GM19467 (cell line): ENCODE data around the gene TSN.
A peak's percentile ranks its signal among the peaks of the same experiment; 100 is the strongest.
"Not testable (repeated sequence)": the region's sequence is repeated elsewhere in the genome, so short reads cannot be mapped to it uniquely, and the experiment has no call there.

Experiments used
- ATAC-seq: cut with Tn5 transposase; IDR thresholded peaks from one replicate; pipeline ENCODE4 v1.9.1; 2021; ENCODE audit warnings: mild to moderate bottlenecking, moderate library complexity; ENCODE audit not compliant: unreplicated experiment

The TSN gene

DNA sequence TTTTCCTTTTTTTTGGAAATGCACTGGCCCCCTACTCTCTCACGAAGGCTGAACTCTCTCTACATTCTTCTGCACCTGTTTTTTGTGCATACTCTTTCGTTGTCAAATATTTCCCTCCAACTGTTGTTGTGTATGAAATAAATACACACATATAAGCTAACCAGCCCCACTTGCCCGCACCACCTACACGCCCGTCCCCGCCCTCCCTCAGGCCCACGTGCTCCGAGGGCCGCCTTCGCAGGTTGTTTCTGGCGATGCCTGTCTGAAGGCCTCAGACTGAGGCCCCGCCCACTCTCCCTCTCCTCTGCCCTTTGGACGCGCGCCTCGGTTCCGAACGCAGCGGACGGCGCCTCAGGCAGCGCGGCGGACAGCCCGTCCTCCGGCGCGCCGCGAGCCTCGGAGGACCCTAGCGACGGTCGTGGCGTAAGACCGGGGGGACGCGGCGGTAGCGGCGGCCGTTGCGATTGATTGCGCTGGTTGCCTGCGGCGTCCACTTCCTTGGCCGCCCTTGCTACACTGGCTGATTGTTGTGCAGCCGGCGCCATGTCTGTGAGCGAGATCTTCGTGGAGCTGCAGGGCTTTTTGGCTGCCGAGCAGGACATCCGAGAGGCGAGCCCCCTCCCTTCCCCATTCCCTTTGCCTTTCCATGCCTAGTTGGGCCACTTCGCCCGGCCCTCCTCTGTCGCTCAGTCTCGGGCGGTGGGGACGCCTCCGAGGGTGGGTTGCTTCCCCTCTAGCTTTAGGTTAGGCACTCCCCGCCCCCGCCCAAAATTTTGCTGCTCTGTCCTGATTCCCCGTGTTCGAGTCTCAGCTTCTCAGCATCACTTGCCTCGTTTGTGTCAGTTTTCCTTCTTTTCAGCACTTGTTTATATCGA lies at the start of gene TSN:
Gene TSN, plus strand, starts transcription at position 415 of the 875 bp plus-strand sequence. Its CDS starts 129 bp downstream, at position 544.
- peak; percentile 100 for ATAC-seq

DNA sequence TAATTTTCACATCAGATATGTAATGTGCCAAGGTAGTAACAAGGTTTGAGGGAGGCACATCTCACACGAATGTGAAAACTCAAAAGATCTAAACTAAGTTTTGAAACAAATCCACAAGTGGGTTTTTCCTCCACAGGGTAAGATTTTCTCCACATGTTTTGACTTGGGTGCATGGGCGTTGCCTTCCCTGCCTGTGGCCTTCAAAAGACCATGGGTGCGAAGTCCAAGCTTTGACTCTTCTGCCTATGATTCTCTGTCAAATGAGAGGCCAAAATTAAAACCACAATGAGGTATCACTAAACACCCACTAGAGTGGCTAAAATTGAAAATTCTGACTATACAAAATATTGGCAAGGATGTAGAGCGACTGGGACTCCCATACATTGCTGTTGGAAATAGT lies 49.5 kb upstream of the TSN start:
- ATAC-seq, result no peak

DNA sequence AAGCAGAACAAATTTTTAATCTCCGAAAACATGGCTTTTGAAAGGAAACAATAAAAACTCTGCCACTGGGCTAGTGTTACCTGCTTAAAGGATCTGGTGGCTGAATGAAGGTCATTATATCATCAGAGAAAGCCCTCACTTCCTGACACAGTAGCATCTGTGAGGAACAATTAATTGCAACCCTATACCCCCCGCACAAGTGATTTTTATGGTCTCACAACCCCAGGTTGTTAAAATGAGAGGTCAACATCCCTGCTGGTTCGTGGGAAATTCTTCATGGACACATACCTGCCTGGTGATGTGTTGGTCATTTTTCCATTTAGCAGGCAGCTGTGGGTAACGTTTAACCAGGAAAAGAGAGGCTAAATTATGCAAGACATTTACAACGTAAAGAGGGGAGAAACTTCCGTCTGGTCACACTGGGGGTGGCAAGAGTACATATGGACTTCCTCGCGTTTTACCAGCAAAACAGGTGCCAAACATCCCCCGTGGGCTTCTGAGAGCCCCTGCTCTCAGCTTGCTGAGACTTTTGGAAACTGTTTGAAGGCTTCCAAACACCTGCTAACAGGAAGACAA lies 48.0 kb upstream of the TSN start:
- no peak for ATAC-seq

DNA sequence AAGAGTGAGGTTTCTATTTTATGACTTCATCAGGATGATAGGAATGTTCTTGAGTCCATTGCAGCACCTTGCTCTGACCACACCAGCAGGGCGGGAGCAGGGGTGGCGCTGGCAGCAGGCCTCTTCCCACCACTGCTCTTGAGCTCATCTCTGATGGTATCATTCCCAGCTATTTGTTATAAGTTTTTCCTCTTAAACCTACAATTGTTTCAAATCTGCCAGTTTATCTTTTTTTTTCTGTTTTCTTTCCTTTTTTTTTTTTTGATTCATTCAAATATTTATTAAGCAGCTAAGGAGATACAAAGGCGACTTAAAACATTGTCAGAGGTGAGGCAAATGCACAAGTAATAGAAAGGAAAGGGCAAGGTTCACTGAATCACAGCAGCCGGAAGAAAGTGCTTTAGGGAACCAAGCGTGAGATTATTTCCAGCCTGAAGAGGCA lies 47.5 kb upstream of the TSN start:
- ATAC-seq, result no peak

DNA sequence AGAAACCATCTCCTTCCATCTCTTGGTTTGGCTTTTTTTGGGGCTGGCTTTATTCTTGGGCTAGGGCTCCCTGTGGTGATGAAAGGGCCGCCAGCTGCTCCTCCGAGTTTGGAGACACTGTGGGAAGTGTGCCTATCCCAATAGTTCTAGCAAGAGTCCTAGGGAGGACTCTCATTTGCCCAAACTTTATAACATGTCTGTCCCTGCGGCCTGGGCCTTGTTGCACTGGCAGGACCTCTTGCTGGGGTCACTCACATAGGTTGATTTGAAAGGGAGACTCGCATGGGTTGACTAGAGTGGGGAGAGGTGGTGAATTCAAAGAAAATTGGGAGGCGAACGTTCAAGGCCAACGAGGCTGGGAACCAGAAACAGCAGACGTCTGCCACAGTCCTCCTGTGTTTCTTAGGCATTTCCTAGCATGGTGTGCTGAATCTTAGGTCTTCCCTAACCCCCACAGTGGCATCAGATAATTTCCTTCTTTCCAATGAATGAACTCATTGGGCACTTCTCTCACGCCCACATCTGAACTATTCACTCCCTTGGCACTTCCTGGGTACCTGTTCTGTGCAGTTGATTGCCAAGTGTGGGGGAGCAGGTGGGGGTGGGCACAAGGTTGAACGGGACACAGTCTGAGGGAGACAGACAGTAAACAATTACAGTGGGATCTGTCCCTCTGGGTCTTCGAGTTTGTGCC lies 45.5 kb upstream of the TSN start:
- no peak for ATAC-seq

DNA sequence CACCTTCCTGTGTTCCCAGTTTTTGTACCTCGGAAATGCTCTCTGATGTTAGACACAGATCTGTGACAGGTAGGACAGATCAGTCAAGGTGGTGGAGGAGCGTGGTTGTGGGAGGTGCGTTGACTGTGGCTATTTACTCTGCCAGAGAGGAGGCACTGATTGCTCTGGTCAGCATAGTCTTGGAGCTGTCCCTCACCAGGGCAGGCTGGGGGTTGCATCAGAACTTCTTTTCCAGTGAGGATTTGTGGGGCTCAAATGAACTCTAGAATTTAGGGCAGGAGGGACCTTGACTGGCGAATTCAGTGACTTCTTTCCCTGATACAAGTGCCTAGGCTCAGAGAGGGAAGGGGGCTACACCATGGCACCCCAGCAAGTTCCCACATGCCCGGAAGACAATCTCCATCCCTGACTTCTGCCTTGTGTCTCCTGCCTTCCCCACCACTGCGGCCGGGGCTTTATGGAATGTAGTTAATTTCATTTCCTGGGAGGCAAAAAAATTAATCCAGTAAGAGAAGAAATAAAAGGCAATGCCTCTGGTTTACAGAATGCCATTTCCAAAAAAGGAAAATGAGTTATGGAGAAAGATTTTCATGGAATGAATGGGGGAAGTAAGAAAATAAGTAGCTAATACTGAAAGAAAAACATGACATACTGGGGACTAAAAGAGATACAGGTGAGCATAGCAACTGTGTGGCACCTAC lies 44.8 kb upstream of the TSN start:
- ATAC-seq, result no peak

DNA sequence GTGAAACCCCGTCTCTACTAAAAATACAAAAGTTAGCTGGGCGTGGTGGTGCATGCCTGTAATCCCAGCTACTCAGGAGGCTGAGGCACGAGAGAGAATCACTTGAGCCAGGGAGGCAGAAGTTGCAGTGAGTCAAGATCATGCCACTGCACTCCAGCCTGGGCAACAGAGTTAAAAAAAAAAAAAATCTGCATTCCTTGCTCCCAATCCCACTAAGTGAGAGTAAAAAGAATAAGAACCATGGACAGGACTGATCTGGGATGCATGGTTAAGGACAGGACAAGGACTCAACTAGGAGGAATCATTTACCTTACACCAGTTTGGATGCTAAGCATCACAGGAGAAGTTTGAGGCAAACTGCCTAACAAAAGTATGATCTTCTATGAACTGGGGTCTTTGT lies 44.0 kb upstream of the TSN start:
- not testable (repeated sequence) for ATAC-seq

DNA sequence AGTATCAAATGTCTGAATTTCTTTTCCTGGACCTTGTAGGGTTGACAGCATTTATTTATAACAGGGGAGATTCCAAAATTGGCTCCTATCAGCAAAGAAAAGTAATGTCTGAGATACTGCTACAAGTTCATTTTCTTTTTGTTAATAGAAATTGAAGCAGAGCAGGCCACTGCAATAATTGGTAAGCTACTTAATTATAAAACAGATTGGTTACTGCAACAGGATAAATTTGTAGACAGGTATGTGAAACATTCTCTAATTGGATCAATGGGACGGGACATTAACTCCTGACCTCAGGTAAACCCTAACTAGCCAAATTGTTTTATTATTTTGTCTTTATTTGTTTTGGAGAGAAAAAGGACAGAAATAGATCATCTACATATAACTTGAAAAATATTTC lies 39.3 kb upstream of the TSN start:
- ATAC-seq, result no peak

DNA sequence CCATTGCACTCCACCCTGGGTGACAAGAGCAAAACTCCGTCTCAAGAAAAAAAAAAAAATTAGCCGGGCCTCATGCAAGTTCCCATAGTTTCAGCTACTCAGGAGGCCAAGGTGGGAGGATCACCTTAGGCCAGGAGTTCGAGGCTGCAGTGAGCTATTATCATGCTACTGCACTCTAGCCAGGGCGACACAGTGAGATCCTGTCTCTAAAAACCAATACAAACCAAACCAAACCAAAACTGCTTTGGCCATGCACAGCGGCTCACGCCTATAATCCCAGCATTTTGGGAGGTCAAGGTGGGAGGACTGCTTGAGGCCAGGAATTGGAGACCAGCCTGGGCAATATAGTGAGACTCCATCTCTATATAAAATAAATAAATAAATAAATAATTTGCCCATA lies 37.9 kb upstream of the TSN start:
- ATAC-seq, result no peak

DNA sequence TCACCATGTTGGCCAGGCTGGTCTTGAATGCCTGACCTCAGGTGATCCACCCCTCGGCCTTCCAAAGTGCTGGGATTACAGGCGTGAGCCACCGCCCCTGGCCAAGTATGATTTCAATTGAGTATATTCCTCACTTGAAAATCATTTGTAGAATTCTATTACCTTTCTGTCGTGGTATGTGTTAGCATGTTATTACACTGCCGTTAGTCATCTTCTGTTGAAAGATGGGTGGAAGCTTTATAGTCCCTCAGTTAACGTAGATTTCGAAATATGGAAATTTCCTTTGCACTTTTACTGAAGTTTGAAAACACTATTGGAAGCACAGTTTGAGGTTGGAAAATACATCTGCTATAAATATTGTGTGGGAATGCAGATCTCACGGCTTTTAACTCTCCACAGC lies 33.5 kb upstream of the TSN start:
- ATAC-seq, result no peak

DNA sequence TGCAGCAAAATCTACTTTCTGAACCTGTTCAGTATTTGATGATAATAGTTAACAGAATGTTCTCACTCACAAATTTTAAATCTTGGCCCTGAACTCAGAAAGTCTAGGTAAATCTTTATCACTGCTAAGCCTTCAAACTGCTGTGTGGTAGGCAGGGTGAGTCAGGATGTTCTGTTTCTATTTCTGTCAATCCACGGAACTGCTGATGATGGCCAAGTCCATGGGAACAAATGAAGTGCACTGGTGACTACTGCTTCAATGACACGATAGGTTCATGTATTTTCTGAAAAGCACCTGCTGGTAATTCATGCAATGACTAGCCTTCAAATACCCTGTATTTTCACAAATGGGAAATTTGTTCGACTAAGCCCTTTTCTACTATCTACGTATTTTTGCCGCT lies 33.0 kb upstream of the TSN start:
- no peak for ATAC-seq

DNA sequence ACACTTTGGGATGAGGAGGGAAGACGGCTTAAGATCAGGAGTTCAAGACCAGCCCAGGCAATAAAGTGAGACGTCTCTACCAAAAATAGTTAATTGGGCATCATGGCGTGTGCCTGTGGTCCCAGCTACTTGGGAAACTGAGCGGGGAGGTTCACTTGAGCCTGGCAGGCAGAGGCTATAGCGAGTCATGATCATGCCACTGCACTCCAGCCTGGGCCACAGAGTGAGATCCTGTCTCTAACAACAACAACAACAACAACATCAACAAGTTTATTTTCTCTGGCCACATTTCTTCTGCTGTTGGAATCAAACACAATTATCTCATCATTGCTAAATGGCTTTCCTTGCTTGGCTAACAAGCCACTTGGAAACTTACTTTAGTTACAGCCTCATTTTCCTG lies 32.1 kb upstream of the TSN start:
- no peak for ATAC-seq

DNA sequence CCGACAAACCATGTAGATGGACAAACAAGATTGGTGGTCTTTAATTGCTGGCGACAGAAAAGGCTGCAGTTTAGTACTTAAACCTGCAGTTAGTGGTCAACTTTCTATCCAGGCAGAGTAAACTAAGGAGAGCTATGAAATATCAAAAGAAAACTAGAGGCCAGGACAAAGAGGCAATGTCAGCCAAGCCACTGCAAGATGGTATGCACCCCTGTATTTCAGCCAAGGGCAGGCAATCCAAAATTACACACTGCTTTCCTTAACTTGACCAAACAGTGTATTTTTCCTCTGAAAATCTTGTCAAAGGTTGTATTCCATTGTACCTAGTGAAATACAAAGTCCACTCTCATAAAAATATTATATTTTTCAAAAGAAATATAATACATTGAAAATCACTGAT lies 28.1 kb upstream of the TSN start:
- ATAC-seq, result no peak

DNA sequence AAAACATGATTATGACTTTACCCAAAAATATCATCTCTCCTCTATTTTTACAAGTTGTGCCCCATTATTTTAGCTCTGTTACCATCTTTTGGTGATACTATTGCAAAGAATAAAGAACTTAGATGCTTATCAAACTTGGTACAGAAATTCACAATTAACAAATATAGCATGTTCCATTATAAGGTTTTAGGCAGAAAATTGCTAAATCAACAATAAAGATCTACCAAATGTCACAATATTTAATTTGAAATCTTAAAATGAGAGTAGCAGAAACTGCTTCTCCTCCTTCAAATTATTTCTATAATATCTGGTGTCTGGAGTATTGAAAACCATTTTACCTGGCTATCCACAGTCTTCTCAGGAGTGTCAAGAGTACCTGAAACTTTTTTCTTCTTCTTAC lies 27.5 kb upstream of the TSN start:
- no peak for ATAC-seq

DNA sequence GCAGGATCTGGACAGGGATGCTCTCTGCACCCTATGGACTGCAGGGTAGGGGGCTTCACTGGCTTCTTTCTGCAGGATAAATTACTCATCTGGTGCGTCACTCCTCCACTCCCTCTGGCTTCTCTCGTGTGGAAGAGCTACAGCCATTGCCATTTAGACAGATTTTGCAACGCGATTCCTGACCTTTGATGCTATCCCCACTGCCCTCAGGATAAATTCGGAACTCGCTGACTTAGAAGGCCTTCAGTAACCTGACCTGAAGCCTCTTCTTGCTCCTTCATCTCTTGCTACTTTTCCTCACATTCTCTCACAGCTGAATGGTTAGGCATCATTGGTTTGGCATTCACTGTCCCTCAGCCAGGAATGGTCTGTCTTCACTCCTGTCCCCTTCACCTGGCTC lies 24.1 kb upstream of the TSN start:
- ATAC-seq, result no peak

DNA sequence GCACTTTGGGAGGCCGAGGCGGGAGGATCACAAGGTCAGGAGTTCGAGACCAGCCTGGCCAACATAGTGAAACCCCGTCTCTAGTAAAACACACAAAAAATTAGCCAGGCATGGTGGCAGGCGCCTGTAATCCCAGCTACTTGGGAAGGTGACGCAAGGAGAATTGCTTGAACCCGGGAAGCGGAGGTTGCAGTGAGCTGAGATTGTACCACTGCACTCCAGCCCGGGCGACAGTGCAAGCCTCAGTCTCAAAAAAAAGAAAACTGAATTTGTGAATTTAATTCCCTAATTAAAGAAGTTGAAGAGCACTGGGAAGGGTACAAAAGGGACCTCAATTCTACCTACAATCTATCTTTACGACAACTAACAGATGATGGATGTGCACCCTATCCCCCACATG lies 20.9 kb upstream of the TSN start:
- ATAC-seq, result not testable (repeated sequence)

DNA sequence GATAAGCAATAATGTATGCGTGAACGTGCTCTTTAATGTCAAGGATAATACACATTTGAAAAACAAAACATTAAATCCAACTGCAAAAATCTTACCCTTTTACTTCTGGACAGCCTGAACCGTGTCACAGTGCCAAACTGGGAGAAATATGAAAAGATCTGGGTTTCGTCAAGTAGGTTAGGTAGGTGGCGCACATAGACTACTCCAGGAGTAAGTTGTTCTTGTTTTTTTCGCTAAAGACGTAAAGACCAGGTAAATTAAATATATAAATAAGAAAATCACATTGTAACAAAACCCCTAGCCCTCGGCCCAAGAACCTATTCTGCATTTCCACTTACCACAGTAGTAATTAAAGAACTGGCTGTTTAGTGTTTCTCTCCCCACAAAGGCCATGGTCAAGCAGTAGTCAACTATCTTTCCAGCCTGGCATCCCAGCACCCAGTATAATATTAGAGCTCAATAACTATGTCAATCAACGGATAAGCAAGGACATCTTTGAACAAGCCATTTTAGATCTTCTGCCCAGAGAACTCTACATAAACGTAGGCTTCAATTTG lies 19.9 kb upstream of the TSN start:
- ATAC-seq, result no peak

DNA sequence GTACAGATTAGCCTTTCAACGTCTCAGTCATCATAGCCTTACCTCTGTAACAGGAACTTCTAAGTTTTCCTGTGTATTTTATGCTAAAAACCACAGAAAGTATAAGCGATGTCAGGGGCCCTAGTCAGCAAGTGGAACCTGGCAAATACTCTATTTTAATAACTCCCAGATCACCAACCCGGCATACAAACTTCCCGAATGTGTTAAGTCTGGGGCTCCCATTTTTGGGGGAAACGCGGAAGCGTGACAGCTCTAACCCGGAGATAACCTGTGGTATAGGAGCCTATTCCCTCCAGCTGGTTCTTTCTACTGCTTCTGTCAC lies 19.4 kb upstream of the TSN start:
- no peak for ATAC-seq

DNA sequence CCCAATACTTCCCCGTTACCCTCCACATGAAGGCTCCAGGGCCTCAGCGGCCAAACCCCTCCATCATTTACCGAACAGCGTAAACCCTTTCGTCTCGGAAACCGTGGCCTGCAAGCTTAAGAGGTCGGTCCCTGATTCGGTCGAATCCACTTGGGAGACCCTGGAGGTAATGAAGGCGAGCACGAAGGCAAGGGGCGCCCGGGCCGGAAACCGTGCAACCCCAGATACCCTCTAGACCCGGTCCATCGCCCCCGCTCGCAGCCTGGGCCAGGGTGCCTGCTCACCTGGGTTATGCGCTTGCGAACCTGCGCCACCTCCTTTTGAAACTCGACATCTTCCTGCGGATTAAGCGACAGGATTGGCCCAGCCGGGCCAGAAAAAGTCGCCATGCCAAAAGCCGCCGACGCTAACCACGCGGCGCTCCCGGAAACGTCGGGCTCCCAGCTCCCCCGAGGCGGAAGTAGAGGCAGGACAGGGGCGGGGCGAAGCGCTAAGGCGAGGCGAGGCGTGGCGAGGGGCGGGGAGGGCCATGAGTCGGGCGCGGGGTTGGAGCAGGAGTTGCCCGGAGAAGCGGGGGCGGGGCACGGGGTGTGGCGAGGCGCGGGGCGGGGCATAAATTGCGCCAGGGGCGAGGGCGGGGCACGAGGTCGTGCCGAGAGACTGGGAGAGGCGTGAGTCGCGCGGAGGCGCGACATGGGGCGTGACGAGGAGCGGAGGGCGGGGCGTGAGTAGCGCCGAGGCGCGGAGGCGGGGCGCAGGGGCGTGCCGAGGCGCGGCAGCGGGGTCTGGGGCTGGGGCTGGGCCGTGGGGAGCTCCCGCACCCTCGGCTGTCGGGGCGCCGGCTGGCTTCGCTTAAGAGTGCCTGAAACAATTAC lies 18.8 kb upstream of the TSN start, which contains the start of gene NIFK:
Gene NIFK, minus strand, starts transcription at position 414 of the 875 bp plus-strand sequence. Its CDS starts 25 bp downstream, at position 389.
- peak; percentile 92 for ATAC-seq

DNA sequence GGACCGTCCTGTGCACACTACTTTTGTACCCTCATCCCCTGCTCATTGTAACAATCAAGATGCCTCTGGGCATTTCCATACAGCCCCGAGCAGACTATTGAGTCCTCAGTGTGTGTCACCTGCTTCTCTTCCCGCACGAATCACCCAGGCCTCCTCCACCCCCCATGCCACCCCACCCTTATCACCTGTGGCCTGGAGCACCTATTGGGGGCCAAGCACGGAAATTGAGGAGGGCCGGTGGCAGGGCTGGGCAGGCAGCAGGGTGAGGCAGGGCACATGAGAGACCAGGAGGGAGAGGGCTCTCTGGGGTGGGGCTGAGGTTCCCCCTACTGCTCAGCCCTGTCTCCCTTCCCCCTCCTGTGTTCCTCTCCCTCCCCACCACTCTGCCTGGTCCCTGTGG lies 14.5 kb upstream of the TSN start:
- ATAC-seq, result no peak
